Endothelial cell of umbilical vein (primary cell): Measurements from ENCODE around the gene CDH23.

ENCODE experiments used
- EZH2 ChIP-seq: IDR thresholded peaks from 2 replicates; pipeline ENCODE4 v1.6.1; 2012; ENCODE audit warnings: borderline replicate concordance, low read depth, mild to moderate bottlenecking, moderate library complexity, low read length, inconsistent platforms; ENCODE audit not compliant: severe bottlenecking
- FOS ChIP-seq: IDR thresholded peaks from 2 replicates; pipeline ENCODE4 v1.6.1; 2011; ENCODE audit warnings: mild to moderate bottlenecking, low read length, moderate library complexity, borderline replicate concordance; ENCODE audit not compliant: insufficient read depth
- JUN ChIP-seq: IDR thresholded peaks from 2 replicates; pipeline ENCODE4 v1.6.1; 2011; ENCODE audit warnings: borderline replicate concordance, low read depth; ENCODE audit not compliant: insufficient read length, insufficient read depth
- MYC ChIP-seq: IDR thresholded peaks from one replicate; pipeline ENCODE4 v1.6.1; 2011; ENCODE audit warnings: mild to moderate bottlenecking, low read depth, low read length
- POLR2A ChIP-seq: IDR thresholded peaks from 2 replicates; pipeline ENCODE4 v1.6.1; 2012; ENCODE audit warnings: low read depth, mild to moderate bottlenecking, control low read depth, low read length
- POLR2AphosphoS5 ChIP-seq: IDR thresholded peaks from 2 replicates; pipeline ENCODE4 v1.6.1; 2012; ENCODE audit warnings: low read depth, mild to moderate bottlenecking, control low read depth, low read length, moderate library complexity; ENCODE audit not compliant: insufficient read depth
- TF ChIP-seq, protein P1 (sequence below), 2 donors: IDR thresholded peaks; 1 replicate in 1 of 2; 2 replicates in 1 of 2; pipeline ENCODE4 v1.5.1; 2011; ENCODE audit warnings: low read length in 2 of 2, mild to moderate bottlenecking in 2 of 2, moderate library complexity in 2 of 2, control low read depth in 1 of 2, inconsistent platforms in 1 of 2, low read depth in 1 of 2; ENCODE audit not compliant: insufficient read depth in 1 of 2; ENCODE audit errors: extremely low read depth in 1 of 2
- TF ChIP-seq, protein P2 (sequence below): IDR thresholded peaks from 2 replicates; pipeline ENCODE4 v1.6.1; 2011; ENCODE audit not compliant: insufficient read depth, insufficient read length

DNA sequence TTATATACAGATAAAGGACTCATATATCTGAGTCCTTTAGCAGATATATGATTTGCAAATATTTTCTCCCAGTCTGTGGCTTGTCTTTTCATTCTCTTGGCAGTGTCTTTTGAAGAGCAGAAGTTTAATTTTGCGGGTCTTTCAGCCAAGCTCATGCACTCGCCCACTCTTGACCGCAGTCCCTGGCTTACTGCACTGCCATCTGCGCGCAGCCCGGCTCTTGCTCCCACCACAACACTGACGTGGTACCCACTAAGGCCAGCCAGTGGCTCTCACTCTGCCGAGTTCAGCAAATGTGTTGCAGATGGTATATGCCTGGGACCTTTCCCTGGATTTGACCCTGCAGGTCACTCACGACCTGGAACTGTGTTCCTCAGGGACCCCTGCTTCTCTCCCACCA lies 74.3 kb downstream of the CDH23 start:
- no peak for TF ChIP-seq POLR2A
- TF ChIP-seq, protein P1, sequence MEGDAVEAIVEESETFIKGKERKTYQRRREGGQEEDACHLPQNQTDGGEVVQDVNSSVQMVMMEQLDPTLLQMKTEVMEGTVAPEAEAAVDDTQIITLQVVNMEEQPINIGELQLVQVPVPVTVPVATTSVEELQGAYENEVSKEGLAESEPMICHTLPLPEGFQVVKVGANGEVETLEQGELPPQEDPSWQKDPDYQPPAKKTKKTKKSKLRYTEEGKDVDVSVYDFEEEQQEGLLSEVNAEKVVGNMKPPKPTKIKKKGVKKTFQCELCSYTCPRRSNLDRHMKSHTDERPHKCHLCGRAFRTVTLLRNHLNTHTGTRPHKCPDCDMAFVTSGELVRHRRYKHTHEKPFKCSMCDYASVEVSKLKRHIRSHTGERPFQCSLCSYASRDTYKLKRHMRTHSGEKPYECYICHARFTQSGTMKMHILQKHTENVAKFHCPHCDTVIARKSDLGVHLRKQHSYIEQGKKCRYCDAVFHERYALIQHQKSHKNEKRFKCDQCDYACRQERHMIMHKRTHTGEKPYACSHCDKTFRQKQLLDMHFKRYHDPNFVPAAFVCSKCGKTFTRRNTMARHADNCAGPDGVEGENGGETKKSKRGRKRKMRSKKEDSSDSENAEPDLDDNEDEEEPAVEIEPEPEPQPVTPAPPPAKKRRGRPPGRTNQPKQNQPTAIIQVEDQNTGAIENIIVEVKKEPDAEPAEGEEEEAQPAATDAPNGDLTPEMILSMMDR (IDR thresholded peaks at IDR 0.05; ENCODE audit: extremely low read depth in 1 of 2, insufficient read depth in 1 of 2, low read depth in 1 of 2, low read length in 2 of 2) = no peak
- no peak for TF ChIP-seq FOS
- no peak for TF ChIP-seq EZH2
- TF ChIP-seq JUN = no peak
- TF ChIP-seq, protein P2, sequence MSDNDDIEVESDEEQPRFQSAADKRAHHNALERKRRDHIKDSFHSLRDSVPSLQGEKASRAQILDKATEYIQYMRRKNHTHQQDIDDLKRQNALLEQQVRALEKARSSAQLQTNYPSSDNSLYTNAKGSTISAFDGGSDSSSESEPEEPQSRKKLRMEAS = no peak
- TF ChIP-seq POLR2AphosphoS5 = no peak
- TF ChIP-seq MYC = no peak
